Activated CD4-positive, alpha-beta memory T cell treated with anti-CD3 and anti-CD28 coated beads, Interleukin-2, amount 10 ng/mL, durations not matched to agents 7 days and 5 days (primary cell): ENCODE data around the gene FGF12. TPM values are rescaled to one million over a fixed set of nuclear protein-coding genes. Genes with fewer than 3 reads are reported as not detected.

ENCODE experiments used
- CTCF ChIA-PET: fragments of 350-600 bp; sonication (Branson Sonifier 250); formaldehyde crosslinking; loops from one replicate; lab custom pipeline; 2021; ENCODE audit warnings: antibody characterized with exemption, inconsistent platforms; lab: Charles Lee
- POLR2A ChIA-PET: fragments of 350-600 bp; sonication (Branson Sonifier 250); formaldehyde crosslinking; loops from one replicate; lab custom pipeline; 2021; ENCODE audit warnings: antibody characterized with exemption; lab: Charles Lee
- DNase-seq: peaks from one replicate; pipeline ENCODE4 v3.0.0-alpha.2; 2020
- H3K27ac Mint-ChIP-seq: one replicate; pipeline ENCODE4 v1.8.0; 2021; ENCODE audit warnings: mild to moderate bottlenecking, mixed read lengths
- H3K27me3 Mint-ChIP-seq: one replicate; pipeline ENCODE4 v1.8.0; 2021; ENCODE audit warnings: mixed read lengths
- H3K36me3 Mint-ChIP-seq: one replicate; pipeline ENCODE4 v1.8.0; 2021; ENCODE audit warnings: low read depth, mixed read lengths
- H3K4me1 Mint-ChIP-seq: one replicate; pipeline ENCODE4 v1.8.0; 2021; ENCODE audit warnings: mixed read lengths
- H3K4me3 Mint-ChIP-seq: one replicate; pipeline ENCODE4 v1.8.0; 2021; ENCODE audit warnings: mild to moderate bottlenecking, mixed read lengths
- H3K9me3 Mint-ChIP-seq: one replicate; pipeline ENCODE4 v1.8.0; 2021; ENCODE audit warnings: mixed read lengths
- total RNA-seq, 2 experiments: library from RNA; stranded (reverse); gene quantifications; one replicate each; pipeline ENCODE4 v1.2.3, GENCODE V29; 2021

FGF12 gene
- total RNA-seq, 2 experiments from 2014 or later: not detected

- DNase-seq: no peak
- Mint-ChIP-seq H3K9me3 (no peaks in the 10 kb centered on the region), H3K27me3 (peaks cover 52% of the 10 kb centered on the region)
Observed at GRCh38 chr3:192409201-192409837, 318.0 kb downstream of the FGF12 start.

DNA sequence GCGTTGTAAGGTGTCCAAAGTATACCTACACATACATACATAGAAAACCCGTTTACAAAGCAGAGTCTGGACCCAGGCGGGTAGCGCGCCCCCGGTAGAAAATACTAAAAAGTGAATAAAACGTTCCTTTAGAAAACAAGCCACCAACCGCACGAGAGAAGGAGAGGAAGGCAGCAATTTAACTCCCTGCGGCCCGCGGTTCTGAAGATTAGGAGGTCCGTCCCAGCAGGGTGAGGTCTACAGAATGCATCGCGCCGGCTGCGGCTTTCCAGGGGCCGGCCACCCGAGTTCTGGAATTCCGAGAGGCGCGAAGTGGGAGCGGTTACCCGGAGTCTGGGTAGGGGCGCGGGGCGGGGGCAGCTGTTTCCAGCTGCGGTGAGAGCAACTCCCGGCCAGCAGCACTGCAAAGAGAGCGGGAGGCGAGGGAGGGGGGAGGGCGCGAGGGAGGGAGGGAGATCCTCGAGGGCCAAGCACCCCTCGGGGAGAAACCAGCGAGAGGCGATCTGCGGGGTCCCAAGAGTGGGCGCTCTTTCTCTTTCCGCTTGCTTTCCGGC lies 318.6 kb downstream of the FGF12 start:
- Mint-ChIP-seq H3K27ac (no peak overlapping the region), H3K9me3 (no peaks in the 10 kb centered on the region), H3K4me3 (peak overlapping the region; percentile 34), H3K4me1 (peaks cover 2% of the 10 kb centered on the region), H3K36me3 (no peaks in the 10 kb centered on the region), H3K27me3 (peaks cover 52% of the 10 kb centered on the region)
- CTCF ChIA-PET: no interaction called here
- POLR2A ChIA-PET: no interaction called here
- no peak for DNase-seq

More at GRCh38 chr3:192409201-192409837, 318.0 kb downstream of the FGF12 start:
- Mint-ChIP-seq H3K4me1 (peaks cover 2% of the 10 kb centered on the region), H3K4me3 (no peak overlapping the region), H3K27ac (no peak overlapping the region), H3K36me3 (no peaks in the 10 kb centered on the region)
- POLR2A ChIA-PET: no interaction called here
- CTCF ChIA-PET: no interaction called here

GRCh38 chr3:192408007-192408646 lies 319.2 kb downstream of the FGF12 start:
- POLR2A ChIA-PET: no interaction called here
- no peak overlapping the region for H3K4me3 Mint-ChIP-seq
- H3K4me1 Mint-ChIP-seq: peaks cover 2% of the 10 kb centered on the region
- peaks cover 52% of the 10 kb centered on the region for H3K27me3 Mint-ChIP-seq
- no peaks in the 10 kb centered on the region for H3K36me3 Mint-ChIP-seq
- CTCF ChIA-PET: no interaction called here
- no peak for DNase-seq
- H3K27ac Mint-ChIP-seq: no peak overlapping the region
- H3K9me3 Mint-ChIP-seq: no peaks in the 10 kb centered on the region

DNA sequence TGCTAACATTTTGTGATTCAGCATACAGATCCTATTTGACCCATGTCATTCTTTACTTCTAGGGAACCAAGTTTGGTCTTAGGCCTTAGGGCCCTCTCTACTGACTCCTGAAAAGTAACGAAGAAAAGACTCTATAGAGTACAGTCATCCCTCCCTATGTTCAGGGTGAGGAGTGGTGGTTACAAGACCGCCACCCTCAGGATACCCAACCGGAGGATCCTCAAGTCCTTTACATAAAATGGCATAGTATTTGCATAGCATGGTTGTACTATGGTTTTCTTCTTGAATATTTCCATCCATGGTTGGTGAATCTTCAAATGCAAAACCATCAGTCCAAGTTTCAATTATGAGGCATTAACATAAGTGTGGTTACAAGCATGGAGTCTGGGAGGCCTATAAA lies 327.6 kb downstream of the FGF12 start:
- Mint-ChIP-seq H3K27me3 (peaks cover 3% of the 10 kb centered on the region), H3K9me3 (no peaks in the 10 kb centered on the region), H3K36me3 (no peaks in the 10 kb centered on the region), H3K27ac (no peak overlapping the region), H3K4me3 (no peak overlapping the region), H3K4me1 (no peaks in the 10 kb centered on the region)
- ChIA-PET POLR2A (no interaction called here), CTCF (no interaction called here)
- no peak for DNase-seq

DNA sequence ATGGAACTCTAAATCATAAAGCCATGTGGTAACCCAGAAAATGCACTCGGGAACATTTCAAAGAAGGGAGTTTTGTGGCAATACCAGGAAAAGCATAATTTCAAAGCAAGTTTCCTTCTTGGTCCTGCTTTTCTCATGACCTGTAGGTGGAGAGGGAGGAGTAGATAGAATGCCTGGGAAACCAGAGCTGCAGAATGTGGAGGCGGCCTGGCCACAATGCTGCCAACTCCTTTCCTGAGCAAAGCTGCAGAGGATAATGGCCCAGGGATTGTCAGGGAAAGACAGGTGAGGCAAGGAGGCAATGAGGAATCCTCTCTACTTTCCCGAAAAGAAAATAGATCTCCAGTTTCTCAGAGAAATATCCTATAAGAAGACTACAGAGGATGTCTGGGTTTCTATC lies 330.3 kb downstream of the FGF12 start:
- POLR2A ChIA-PET: no interaction called here
- Mint-ChIP-seq H3K4me3 (no peak overlapping the region), H3K27me3 (no peaks in the 10 kb centered on the region), H3K27ac (no peak overlapping the region), H3K36me3 (no peaks in the 10 kb centered on the region), H3K4me1 (no peaks in the 10 kb centered on the region), H3K9me3 (no peaks in the 10 kb centered on the region)
- CTCF ChIA-PET: no interaction called here
- DNase-seq: no peak

DNA sequence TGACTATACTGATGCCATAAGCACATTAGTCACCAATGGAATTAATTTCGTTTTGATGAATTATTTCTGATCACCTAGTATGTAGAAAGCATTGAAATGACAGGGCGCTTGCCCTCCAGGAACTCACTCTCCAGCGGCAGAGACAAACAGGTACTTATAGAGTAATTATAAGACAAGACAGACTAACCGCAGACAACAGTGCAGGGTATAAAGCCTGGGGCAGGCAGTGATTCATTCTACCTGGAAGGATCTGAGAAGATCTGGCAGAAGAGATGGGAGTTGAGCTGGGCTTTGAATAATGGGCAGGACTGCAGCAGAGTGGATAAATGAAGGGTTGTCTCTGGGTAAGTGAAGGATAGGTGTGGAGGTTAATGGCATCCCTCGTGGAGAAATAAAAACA lies 331.8 kb downstream of the FGF12 start:
- no peak overlapping the region for H3K4me3 Mint-ChIP-seq
- H3K27me3 Mint-ChIP-seq: no peaks in the 10 kb centered on the region
- DNase-seq: no peak
- POLR2A ChIA-PET: no interaction called here
- H3K27ac Mint-ChIP-seq: no peak overlapping the region
- H3K4me1 Mint-ChIP-seq: no peaks in the 10 kb centered on the region
- no peaks in the 10 kb centered on the region for H3K36me3 Mint-ChIP-seq
- no peaks in the 10 kb centered on the region for H3K9me3 Mint-ChIP-seq
- CTCF ChIA-PET: interaction anchor here (0.6 kb wide), 1 partner anchor 37 kb away, joined by 3 read pairs; no protein-coding TSS in a partner anchor

DNA sequence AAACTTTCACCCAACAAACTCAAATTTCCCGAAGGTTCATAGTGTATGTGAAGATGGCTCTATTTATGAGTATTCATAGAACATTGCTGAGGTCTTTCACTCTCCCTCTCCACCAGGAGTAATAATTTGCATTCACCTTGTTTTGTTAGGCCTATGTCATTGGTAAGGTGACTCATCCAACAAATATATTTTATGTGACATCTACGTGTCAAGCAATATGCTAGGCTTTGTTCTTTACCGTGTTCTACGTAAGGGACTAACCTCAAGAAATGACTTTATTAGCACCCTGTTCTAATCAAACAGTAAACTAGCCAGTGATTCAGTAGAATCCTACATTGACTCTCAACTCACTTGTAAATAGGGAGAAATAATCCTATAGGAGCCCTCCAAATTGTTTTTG lies 334.4 kb downstream of the FGF12 start:
- H3K4me3 Mint-ChIP-seq: no peak overlapping the region
- no peaks in the 10 kb centered on the region for H3K9me3 Mint-ChIP-seq
- H3K4me1 Mint-ChIP-seq: no peaks in the 10 kb centered on the region
- no peak overlapping the region for H3K27ac Mint-ChIP-seq
- H3K36me3 Mint-ChIP-seq: no peaks in the 10 kb centered on the region
- H3K27me3 Mint-ChIP-seq: no peaks in the 10 kb centered on the region
- no peak for DNase-seq
- ChIA-PET CTCF (no interaction called here), POLR2A (no interaction called here)

GRCh38 chr3:192382861-192383260 lies 344.5 kb downstream of the FGF12 start:
- Mint-ChIP-seq H3K27ac (no peak overlapping the region), H3K36me3 (no peaks in the 10 kb centered on the region), H3K4me3 (no peak overlapping the region), H3K27me3 (no peaks in the 10 kb centered on the region), H3K9me3 (no peaks in the 10 kb centered on the region), H3K4me1 (no peaks in the 10 kb centered on the region)
- POLR2A ChIA-PET: no interaction called here
- no peak for DNase-seq
- CTCF ChIA-PET: no interaction called here

DNA sequence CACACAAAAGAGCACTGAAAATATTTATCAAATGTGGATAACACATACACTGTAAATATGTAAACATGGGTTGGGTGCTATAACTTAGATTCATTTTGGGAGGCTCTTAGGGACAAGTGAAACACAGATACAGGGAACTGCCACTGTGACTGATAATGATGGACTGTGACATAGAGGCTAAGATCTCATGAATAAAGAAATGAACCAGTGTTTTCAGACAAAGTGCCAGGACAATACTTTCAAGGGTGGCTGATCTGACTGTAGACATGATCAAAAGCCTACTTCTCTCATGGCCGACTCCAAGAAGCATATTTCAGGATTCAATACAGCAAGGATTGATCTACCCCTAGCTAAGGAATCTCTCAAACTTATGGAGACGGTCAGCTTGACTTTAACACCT lies 353.8 kb downstream of the FGF12 start:
- CTCF ChIA-PET: no interaction called here
- no peak overlapping the region for H3K4me3 Mint-ChIP-seq
- no peak overlapping the region for H3K27ac Mint-ChIP-seq
- DNase-seq: no peak
- POLR2A ChIA-PET: no interaction called here
- no peaks in the 10 kb centered on the region for H3K36me3 Mint-ChIP-seq
- no peaks in the 10 kb centered on the region for H3K4me1 Mint-ChIP-seq
- no peaks in the 10 kb centered on the region for H3K9me3 Mint-ChIP-seq
- H3K27me3 Mint-ChIP-seq: no peaks in the 10 kb centered on the region

GRCh38 chr3:192373032-192373431 lies 354.3 kb downstream of the FGF12 start:
- no peak overlapping the region for H3K27ac Mint-ChIP-seq
- no peaks in the 10 kb centered on the region for H3K27me3 Mint-ChIP-seq
- no peaks in the 10 kb centered on the region for H3K4me1 Mint-ChIP-seq
- H3K36me3 Mint-ChIP-seq: no peaks in the 10 kb centered on the region
- H3K4me3 Mint-ChIP-seq: no peak overlapping the region
- H3K9me3 Mint-ChIP-seq: no peaks in the 10 kb centered on the region
- POLR2A ChIA-PET: no interaction called here
- DNase-seq: no peak
- CTCF ChIA-PET: no interaction called here

- CTCF ChIA-PET: no interaction called here
- no peaks in the 10 kb centered on the region for H3K27me3 Mint-ChIP-seq
- POLR2A ChIA-PET: no interaction called here
Observed at GRCh38 chr3:192372616-192373015, 354.7 kb downstream of the FGF12 start.

DNA sequence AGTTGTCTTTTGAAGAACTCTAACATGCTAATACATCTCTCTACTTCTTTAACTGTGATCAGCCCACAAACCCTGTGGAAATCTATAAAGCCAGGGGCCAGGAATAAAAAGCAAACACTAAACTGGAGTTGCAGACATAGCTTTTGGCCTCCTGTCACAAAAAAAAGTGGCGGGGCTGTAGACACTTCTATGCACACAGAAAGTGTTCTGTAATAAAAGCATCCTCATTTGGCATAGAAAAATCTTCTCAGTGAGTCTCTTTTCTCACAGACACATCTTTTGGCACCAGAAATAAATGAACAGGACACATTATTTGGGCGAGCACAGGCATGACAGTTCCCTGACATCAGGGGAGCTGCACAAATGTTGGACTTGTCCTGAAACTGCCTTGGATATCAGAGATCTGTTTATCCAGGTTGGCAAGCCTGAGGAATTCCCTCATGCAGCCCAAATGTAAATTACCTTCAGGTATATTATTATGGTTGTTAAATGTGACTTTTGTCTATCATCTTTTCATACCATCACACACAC lies 355.4 kb downstream of the FGF12 start:
- Mint-ChIP-seq H3K36me3 (no peaks in the 10 kb centered on the region), H3K9me3 (no peaks in the 10 kb centered on the region), H3K4me1 (no peaks in the 10 kb centered on the region), H3K4me3 (no peak overlapping the region), H3K27me3 (no peaks in the 10 kb centered on the region), H3K27ac (no peak overlapping the region)
- ChIA-PET CTCF (no interaction called here), POLR2A (no interaction called here)
- no peak for DNase-seq

More at GRCh38 chr3:192372616-192373015, 354.7 kb downstream of the FGF12 start:
- Mint-ChIP-seq H3K27ac (no peak overlapping the region), H3K9me3 (no peaks in the 10 kb centered on the region), H3K36me3 (no peaks in the 10 kb centered on the region), H3K4me1 (no peaks in the 10 kb centered on the region), H3K4me3 (no peak overlapping the region)
- no peak for DNase-seq

DNA sequence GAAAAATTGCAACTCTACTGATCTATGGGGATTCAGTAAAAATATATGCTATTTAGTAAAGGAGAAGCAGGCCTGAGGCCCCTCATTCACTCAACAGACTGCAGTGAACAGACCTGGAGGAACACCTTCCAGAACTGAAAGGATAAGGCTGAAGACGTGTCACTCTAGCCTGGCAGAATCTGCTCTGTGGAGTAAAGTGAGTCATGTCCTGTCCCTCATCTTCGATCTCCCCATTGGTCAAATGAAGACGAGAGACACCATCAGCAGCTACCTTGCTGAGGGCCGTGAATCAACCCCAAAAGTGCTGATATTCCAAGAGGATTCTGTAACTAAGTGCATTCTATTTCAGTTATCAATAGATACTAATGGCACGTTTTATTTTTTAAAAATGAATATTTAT lies 359.7 kb downstream of the FGF12 start:
- no peaks in the 10 kb centered on the region for H3K36me3 Mint-ChIP-seq
- no peaks in the 10 kb centered on the region for H3K4me1 Mint-ChIP-seq
- H3K27me3 Mint-ChIP-seq: no peaks in the 10 kb centered on the region
- ChIA-PET CTCF (no interaction called here), POLR2A (no interaction called here)
- no peak for DNase-seq
- no peaks in the 10 kb centered on the region for H3K9me3 Mint-ChIP-seq
- H3K27ac Mint-ChIP-seq: no peak overlapping the region
- H3K4me3 Mint-ChIP-seq: no peak overlapping the region
